ENCODE data around the gene IPPK. TPM values are rescaled to one million over a fixed set of nuclear protein-coding genes. Genes with fewer than 3 reads are reported as not detected.

Gene IPPK
- total RNA-seq, 4 donors from 2014 or later = 6.8 to 11.4 (median 7.5) TPM

DNA sequence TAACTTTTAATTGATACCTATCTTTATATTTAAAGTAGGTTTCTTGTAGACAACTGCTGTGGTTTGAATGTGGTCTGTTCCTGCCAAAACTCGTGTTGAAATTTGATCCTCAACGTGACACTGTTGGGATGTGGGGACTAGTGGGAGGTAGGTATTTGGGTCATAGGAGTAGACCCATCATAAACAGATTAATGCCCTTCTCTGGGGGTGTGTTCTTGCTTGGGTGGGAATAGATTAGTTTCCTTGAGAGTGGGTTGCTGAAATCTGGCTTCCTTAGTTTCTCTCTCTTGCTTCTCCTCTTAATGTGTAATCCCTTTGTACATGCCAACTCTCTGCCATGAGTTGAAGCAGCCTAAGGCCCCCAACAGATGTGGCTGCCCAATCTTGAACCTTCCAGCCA, 34.6 kb upstream of the IPPK start:
- no peak for ATAC-seq
- TF ChIP-seq, protein P1, sequence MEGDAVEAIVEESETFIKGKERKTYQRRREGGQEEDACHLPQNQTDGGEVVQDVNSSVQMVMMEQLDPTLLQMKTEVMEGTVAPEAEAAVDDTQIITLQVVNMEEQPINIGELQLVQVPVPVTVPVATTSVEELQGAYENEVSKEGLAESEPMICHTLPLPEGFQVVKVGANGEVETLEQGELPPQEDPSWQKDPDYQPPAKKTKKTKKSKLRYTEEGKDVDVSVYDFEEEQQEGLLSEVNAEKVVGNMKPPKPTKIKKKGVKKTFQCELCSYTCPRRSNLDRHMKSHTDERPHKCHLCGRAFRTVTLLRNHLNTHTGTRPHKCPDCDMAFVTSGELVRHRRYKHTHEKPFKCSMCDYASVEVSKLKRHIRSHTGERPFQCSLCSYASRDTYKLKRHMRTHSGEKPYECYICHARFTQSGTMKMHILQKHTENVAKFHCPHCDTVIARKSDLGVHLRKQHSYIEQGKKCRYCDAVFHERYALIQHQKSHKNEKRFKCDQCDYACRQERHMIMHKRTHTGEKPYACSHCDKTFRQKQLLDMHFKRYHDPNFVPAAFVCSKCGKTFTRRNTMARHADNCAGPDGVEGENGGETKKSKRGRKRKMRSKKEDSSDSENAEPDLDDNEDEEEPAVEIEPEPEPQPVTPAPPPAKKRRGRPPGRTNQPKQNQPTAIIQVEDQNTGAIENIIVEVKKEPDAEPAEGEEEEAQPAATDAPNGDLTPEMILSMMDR (IDR thresholded peaks at IDR 0.05 in 4 of 5, conservative IDR thresholded peaks at IDR 0.05 in 1 of 5) = no peak
- no peak for TF ChIP-seq POLR2A (IDR thresholded peaks at IDR 0.05)
- Histone ChIP-seq H3K9me3 (no peaks in the 10 kb centered on the region), H3K27me3 (no peaks in the 10 kb centered on the region), H3K4me3 (no peak overlapping the region), H3K27ac (no peak overlapping the region), H3K4me1 (no peaks in the 10 kb centered on the region), H3K36me3 (no peaks in the 10 kb centered on the region)
- in situ Hi-C loops (cut with MboI; ENCODE audit: low sequenced_read_pairs in 4 of 4) = no loop called here
- DNase-seq = no peak
- intact Hi-C loops (cut with DNase I; ENCODE audit: low total_unique reads) = no loop called here

DNA sequence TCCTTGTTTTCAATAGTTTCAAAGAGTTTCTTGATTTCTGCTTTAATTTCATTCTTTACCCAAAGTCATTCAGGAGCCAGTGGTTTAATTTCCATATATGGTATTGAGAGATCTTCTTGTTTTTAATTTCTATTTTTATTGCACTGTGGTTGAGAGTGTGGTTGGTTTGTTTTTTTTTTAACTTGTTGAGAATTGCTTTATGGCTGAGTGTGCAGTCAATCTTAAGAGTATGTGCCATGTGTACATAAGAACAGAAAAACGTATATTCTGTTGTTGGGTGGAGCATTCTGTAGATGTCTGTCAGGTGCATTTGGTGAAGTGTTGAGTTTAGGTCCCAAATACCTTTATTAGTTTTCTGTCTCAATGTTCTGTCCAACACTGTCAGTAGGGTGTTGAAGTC, 26.7 kb upstream of the IPPK start:
- no peak overlapping the region for H3K4me3 ChIP-seq
- no peaks in the 10 kb centered on the region for H3K36me3 ChIP-seq
- TF ChIP-seq, protein P1 (IDR thresholded peaks at IDR 0.05 in 4 of 5, conservative IDR thresholded peaks at IDR 0.05 in 1 of 5) = no peak
- no peak for TF ChIP-seq POLR2A (IDR thresholded peaks at IDR 0.05)
- H3K27me3 ChIP-seq = no peaks in the 10 kb centered on the region
- H3K9me3 ChIP-seq = peaks cover 0 to 3% (median 0%) of the 10 kb centered on the region in 3 donors
- in situ Hi-C loops (cut with MboI; ENCODE audit: low sequenced_read_pairs in 4 of 4) (no loop called here), intact Hi-C loops (cut with DNase I; ENCODE audit: low total_unique reads) (no loop called here)
- H3K4me1 ChIP-seq = no peaks in the 10 kb centered on the region
- ATAC-seq (no peak), DNase-seq (no peak)
- H3K27ac ChIP-seq = no peak overlapping the region

DNA sequence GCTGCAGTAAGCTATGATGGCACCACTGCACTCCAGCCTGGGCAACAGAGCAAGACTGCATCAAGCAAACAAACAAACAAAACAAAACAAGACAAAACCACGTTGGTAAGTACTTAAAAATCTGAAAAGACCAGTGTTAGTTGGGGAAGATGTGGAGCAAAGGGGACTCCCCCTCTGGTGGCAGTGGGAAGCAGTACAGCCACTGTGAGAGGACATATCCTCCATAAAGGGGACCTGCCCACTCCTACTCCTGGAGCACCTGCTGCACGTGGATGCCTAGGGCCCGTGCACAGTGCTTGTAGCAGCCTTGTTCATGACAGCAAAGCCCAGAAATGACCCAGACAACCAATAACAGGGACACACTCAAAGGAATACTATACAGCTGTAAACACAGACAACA, 17.0 kb upstream of the IPPK start:
- H3K27ac ChIP-seq = no peak overlapping the region
- DNase-seq (no peak), ATAC-seq (no peak)
- intact Hi-C loops (cut with DNase I; ENCODE audit: low total_unique reads) (no loop called here), in situ Hi-C loops (cut with MboI; ENCODE audit: low sequenced_read_pairs in 4 of 4) (no loop called here)
- no peaks in the 10 kb centered on the region for H3K9me3 ChIP-seq
- no peaks in the 10 kb centered on the region for H3K4me1 ChIP-seq
- H3K27me3 ChIP-seq = no peaks in the 10 kb centered on the region
- no peaks in the 10 kb centered on the region for H3K36me3 ChIP-seq
- H3K4me3 ChIP-seq = no peak overlapping the region
- TF ChIP-seq, protein P1 (IDR thresholded peaks at IDR 0.05 in 4 of 5, conservative IDR thresholded peaks at IDR 0.05 in 1 of 5) = no peak
- TF ChIP-seq POLR2A (IDR thresholded peaks at IDR 0.05) = no peak

DNA sequence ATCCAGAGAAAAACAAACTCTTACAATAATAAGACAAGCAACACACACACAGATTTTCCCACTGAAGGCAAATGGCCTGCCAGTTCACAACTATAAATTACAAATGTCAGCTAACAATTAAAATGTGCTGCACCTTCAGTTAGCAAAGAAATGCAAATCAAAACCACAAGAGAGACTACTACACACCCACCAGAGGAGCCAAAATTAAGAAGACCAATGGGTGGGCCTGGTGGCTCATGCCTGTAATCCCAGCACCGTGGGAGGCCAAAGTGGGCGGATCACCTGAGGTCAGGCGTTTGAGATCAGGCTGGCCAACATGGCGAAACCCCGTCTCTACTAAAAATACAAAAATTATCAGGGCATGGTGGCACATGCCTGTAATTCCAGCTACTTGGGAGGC, 15.1 kb upstream of the IPPK start:
- ATAC-seq (no peak), DNase-seq (no peak)
- H3K9me3 ChIP-seq = no peaks in the 10 kb centered on the region
- no peak overlapping the region for H3K4me3 ChIP-seq
- H3K27ac ChIP-seq = no peak overlapping the region
- TF ChIP-seq POLR2A (IDR thresholded peaks at IDR 0.05) = no peak
- TF ChIP-seq, protein P1 (IDR thresholded peaks at IDR 0.05 in 4 of 5, conservative IDR thresholded peaks at IDR 0.05 in 1 of 5) = no peak
- intact Hi-C loops (cut with DNase I; ENCODE audit: low total_unique reads) (no loop called here), in situ Hi-C loops (cut with MboI; ENCODE audit: low sequenced_read_pairs in 4 of 4) (no loop called here)
- H3K36me3 ChIP-seq = no peaks in the 10 kb centered on the region
- H3K27me3 ChIP-seq = no peaks in the 10 kb centered on the region
- H3K4me1 ChIP-seq = no peaks in the 10 kb centered on the region

DNA sequence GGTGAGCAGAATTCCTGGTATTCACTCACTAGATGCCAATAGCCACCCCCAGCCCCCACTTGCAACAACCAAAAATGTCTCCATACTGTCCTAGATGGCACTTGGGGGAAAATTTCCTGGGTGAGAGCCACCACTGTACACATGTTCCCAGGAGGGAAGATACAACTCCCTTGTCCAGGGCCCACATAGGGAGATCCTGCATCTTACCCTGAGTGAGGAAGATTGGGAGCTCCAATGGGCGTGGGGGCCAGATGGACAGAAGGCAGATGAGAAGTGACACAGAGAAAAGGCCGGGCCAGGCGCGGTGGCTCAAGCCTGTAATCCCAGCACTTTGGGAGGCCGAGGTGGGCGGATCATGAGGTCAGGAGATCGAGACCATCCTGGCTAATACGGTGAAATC, 12.3 kb upstream of the IPPK start:
- Histone ChIP-seq H3K9me3 (no peaks in the 10 kb centered on the region), H3K4me3 (no peak overlapping the region), H3K36me3 (no peaks in the 10 kb centered on the region), H3K27ac (no peak overlapping the region), H3K27me3 (no peaks in the 10 kb centered on the region), H3K4me1 (no peaks in the 10 kb centered on the region)
- ATAC-seq = no peak
- TF ChIP-seq POLR2A (IDR thresholded peaks at IDR 0.05) = no peak
- TF ChIP-seq, protein P1 (IDR thresholded peaks at IDR 0.05 in 4 of 5, conservative IDR thresholded peaks at IDR 0.05 in 1 of 5) = no peak
- intact Hi-C loops (cut with DNase I; ENCODE audit: low total_unique reads) (no loop called here), in situ Hi-C loops (cut with MboI; ENCODE audit: low sequenced_read_pairs in 4 of 4) (no loop called here)
- DNase-seq = no peak

Measured in gastrocnemius medialis (tissue), 4 donors.